8988T (cell line): ENCODE results near the gene FIS1.
"Not testable (repeated sequence)": the region's sequence is repeated elsewhere in the genome, so short reads cannot be mapped to it uniquely, and the experiment has no call there.

Experiments
- DNase-seq: peaks from one replicate; pipeline ENCODE4 v3.0.0; 2011

FIS1 gene

DNA sequence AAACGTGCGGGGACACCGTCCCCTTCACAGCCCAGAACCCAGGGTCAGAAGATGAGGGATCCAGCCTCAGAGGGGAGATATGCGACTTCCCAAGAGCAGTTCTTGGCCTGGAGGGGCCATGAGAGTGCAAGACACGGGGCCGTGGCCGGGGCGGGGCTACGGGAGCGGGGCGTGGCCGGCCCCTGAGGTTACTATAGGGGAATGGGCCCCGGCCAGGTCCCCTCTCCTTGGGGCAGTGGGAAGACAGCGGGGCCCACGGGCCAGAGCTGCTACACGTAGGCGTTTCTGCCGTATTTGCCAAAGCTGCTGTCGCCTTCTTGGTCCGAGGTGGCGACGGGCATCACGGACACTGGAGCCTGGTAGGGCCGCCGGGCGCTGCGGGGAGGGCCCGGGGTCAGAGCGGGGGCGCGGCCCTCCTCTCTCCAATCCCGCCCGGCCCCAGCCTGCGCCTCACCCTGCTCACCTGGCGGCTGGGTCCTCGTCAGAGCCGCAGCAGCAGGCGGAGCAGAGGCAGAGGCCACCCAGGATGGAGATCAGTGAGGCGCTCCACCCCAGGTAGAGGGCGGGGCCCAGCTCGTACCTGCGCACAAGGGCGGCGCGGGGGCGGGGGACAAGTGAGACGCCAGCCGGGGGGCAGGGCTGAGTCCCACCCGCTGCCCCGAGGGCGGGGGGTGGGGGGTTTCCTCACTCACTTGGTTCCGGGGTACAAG lies 12.6 kb downstream of the FIS1 start:
- no peak for DNase-seq

DNA sequence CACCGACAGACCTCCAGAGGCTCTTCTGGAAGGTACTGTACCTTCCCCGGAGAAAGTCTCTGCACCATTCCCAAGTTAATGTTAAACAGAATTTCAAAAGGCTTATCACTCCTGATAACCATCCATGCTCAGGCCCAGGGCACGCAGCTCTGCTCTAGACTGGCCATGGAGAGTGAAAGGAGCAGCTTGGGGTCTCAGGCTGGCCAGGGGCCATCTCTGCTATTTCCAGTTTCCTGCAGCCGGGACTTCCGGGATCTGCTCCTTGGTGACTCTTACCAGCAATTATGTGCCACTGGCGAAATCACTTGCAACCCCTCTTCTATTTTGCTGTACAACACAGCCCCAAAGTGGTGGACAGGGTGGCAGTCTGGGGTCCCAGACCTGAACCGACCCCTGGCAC lies 13.2 kb downstream of the FIS1 start:
- DNase-seq = no peak

DNA sequence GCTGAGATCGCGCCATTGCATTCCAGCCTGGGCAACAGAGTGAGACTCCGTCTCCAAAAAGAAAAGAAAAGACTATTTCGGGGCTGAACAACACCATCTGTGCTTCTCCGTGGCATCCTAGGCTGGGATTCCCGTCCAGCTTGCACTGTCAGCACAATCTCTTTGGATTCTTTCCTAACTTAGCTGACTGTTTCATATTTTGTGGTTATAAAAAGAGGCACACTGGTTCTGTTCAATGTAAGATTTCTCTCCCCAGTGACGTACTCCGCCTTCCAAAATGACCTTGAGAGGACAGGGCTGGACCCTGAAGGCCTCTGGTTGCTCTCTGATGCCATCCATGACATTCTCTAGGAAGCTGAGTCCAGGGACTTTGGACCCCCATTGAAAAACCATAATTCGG lies 18.2 kb downstream of the FIS1 start:
- DNase-seq = no peak

DNA sequence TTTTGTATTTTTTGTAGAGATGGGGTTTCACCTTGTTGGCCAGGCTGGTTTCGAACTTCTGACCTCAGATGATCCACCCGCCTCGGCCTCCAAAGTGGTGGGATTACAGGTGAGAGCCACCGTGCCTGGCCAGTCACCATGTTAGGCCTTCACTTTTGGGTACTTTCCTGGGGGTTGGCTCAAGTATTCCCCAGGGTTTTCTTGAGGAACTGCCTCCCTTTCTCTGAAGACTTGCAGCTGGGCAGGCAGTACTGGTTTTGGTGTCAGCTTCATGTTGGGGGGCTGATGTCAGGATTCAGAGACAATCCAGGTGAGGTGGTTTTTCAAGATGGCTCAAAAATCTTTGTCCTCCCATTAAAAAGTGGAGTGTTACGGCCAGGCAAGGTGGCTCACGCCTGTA lies 19.2 kb downstream of the FIS1 start:
- no peak for DNase-seq

DNA sequence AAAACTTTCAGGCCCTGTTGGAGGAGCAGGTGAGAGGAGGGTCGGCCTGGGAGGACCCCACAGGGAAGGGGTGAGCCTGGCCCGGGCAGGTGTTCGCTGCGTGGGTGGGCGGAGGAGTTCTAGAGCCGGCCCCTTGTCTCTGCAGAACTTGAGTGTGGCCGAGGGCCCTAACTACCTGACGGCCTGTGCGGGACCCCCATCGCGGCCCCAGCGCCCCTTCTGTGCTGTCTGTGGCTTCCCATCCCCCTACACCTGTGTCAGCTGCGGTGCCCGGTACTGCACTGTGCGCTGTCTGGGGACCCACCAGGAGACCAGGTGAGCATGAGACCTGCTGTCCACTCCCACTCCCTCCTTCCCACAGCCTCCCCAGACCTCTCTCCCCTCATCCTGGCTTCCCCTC lies 21.4 kb downstream of the FIS1 start:
- DNase-seq = no peak

DNA sequence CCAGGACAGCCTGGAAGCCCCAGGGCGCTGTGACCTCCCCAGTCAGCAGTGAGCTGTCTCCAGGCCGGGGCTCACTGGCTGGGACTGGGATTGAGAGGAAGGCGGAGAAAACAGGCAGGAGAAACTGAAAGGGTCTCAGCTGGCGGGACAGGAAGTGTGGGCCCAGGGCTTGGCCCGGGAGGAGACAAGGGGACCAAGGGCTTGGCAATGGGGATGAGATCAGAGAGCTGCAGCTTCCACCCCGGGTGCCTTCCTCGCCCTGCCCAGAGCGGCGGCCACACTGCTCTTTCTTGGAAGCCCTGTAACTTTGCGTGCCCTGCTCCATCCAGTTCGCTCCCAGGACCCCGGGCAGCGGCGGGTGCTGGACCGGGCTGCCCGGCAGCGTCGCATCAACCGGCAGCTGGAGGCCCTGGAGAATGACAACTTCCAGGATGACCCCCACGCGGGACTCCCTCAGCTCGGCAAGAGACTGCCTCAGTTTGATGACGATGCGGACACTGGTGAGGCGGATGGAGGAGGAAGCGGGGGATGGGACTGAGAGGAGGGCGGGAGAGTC lies 22.5 kb downstream of the FIS1 start:
- DNase-seq = no peak

DNA sequence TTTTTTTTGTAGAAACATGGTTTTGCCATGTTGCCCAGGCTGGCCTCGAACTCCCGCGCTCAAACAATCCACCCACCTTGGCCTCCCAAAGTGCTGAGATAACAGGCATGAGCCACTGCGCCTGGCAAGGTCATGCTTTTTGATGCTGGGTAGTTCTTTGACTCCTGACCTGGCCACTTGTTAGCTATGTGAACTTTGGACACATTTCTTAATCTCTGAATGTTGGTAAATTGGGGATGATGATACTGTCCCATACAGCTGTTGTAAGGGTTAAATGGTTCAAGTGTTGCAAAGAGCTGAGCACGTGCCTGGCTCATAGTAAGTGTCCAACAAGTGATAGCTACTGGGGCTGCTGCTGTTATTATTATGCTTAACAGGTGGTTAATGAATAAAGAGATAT lies 24.6 kb downstream of the FIS1 start:
- DNase-seq = no peak

DNA sequence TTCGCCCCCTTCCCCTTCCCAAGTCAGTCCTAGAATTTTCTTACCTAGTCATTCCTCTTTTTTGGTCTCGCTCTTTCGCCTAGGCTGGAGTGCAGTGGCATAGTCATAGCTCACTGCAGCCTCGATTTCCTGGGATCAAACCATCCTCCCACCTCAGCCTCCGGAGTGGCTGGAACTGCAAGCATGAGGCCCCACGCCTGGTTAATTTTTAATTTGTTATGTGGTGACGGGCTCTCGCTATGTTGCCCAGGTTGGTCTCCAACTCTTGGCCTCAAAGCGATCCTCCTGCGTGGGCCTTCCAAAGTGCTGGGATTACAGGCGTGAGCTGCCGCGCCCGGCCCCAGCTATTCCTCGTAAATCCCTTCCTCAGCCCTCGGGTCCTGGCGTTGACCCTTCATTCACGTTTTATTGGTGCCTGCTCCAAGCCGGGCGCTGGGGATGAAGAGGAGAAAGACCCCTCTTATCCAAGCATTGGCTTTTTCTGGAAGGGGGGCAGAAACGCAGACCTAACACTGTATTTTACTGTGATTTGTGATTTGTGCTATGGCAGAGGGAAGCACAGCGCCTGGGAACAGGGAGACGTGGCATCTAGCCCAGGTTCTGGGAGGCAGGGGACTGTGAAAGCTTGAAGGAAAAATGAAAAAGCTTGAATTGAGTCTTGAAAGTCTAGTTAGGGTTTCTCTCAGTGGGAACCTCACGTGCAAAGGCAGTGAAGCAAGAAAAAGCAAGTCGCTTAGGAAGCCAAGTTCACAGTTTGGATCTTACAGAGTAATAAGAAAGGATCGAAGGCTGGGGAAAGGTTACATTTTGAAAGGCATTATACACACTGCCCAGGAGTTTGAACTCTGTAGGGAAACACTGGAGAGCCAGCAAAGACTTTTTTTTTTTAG lies 26.4 kb downstream of the FIS1 start:
- DNase-seq = no peak

DNA sequence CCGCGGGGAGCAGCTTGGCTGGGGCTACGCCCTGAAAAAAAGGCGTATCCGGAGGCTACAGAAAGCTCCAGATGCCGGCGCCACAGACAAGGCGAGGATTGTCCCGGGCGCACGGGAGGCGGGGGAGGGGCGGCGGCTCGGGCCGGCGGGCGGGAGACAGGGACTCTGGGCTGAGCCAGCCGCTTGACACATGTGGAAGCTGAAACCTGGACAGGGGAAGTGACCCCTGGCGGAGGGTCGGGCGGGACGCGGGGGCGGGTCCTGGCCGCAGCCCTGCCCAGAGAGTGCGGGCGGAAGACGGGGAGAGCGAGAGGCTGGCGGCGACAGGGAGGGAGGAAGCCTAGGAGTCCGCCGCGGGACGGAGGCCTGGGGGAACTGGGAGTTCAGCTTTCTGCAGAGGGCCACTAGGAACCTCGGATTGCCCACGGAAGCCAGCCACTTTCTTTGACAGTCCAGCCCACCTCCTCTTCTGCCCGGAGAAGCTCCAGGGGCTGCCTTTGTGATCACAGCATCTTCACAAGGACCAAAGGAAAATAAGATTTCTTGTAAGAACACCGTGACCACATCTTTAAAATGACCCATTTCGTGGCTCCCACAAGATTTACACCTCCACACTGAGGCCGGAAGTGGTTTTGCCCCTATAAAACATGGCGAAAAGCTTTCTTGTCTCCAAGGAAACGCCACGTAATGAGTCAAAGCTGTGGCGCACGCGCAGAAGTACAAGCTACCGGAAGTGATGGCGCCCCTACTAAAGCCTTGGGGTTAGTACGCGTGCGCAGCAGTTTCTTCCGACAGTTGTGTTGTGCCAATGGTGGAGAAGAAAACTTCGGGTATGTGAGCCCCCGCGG lies 27.3 kb downstream of the FIS1 start, which contains the start of the genes PLOD3 and ZNHIT1:
Gene PLOD3 (minus strand): TSS at position 194 of the 848 bp plus-strand sequence. CDS start 307 bp downstream, outside the sequence.
Gene ZNHIT1 (plus strand): TSS at position 778 of the 848 bp plus-strand sequence. CDS start 31 bp downstream, at position 809.
- DNase-seq = peak; percentile 94

DNA sequence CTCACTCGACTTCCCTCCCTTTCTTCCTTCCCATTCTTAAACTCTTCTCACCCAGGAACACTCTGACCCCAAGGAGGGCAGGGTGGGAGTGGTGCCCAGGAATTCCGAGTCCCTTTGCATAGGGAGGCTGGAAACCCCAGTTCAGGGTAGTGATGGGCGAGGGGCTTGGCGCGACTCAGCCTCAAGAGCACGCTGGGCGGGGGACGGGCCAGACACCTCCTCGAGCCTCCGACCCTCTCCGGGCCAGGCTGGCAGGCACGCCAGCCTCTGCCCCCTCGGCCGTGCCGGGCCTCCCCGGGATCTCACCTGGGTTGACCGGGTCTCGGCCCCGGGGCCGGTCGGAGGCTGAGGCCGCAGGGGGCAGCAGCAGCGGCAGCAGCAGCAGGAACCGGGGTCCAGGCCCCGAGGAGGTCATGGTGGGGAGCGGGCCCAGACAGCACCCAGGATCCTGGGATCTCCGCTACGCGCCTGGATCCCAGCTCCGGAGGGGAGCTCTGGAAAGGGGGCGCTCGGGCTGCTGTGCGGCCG lies 28.0 kb downstream of the FIS1 start:
- no peak for DNase-seq

DNA sequence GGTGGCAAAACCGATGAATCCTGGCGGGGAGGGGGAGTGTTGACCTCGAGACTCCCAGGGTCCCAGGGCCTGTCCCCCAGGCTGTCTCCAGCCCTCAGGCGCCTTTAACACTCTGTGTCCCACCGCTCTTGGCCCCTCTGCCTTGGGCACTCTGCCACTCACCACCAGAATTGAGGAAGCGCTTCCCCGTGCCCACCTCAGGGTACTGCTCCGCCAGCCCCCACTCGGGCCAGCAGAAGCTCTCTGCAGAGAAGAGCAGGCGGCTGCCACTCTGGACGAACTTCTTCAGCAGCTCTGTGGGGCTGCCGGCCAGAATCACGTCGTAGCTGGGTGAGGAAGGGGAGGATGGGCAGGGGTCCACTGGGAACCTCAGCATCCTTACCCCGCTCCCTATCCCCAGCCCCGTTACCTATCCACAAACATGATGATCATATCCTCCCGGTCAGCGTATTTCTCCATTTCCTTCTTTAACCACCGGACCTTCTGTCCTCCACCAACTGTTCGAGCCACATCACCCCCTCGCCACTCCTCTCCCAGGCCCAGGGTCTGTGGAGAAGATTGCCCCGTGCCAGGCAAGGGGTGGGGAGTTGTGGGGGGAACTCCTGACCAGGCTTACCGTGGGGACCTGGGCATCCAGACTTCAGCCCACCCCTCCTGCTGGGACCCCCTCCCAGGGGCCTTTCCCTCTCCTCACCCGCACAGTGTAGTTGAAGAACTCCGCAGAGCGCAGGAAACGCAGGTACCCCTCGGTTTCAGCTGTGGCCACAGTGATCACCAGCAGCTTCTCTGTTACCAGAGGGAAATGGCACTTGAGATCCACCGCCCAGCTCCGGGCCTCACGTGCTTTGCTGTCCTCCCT lies 28.7 kb downstream of the FIS1 start:
- DNase-seq = no peak

DNA sequence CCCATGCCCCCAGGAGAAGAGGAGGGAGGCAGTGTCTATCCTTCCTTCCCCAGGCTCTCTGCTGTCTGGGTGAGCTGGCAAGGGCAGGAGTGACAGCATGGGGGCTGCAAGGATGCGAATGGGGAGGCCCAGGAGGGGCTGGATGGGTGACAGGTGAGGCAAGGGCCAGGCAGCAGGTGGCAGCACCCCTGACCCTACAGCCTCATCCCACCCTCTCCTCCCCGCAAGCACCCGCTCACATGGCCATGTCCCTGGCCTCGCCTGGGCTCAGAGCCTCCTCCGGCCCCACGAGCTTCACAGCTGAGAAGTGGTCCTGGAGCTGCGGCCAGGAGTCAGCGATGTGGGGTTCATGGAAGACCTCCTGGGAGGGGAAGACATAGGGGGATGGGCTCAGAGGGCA lies 32.9 kb downstream of the FIS1 start:
- no peak for DNase-seq

DNA sequence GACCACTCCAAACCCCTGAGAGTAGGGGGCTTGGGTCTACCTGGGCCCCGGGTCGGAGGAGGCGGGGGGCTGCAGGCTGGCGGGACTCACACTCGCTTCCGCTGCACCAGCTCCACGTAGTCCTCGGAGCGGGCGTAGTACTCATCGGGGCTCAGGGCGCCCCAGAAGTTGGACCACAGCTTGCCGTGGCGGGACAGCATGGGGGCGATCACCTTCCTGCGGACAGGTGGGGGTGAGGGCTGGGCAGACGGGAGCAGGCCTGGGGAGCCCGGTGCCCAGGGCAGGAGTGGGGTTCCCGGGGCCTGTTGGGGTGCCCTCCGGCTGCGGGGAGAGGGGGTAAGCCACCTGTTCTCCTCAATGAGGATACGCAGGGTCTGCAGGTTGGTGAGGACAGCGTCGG lies 33.4 kb downstream of the FIS1 start:
- no peak for DNase-seq

DNA sequence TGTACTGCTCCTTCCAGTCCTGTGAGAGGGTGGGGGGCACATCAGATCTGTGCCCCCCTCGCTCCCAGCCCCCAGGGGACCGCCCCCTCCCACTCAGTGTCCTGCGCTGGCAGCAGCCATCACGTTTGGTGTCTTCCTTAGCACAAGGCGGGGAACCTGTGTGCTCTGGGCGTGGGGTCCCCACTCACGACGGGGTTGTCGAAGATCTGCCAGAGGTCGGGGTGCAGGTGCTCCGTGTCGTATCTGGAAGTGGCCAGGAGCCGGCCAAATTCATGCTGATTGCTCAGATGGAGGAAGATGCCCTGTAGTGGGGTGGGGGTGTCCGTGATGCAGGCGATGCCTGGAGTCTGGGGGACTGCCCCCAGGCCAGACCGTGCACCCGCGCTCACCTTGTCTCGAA lies 34.7 kb downstream of the FIS1 start:
- no peak for DNase-seq

DNA sequence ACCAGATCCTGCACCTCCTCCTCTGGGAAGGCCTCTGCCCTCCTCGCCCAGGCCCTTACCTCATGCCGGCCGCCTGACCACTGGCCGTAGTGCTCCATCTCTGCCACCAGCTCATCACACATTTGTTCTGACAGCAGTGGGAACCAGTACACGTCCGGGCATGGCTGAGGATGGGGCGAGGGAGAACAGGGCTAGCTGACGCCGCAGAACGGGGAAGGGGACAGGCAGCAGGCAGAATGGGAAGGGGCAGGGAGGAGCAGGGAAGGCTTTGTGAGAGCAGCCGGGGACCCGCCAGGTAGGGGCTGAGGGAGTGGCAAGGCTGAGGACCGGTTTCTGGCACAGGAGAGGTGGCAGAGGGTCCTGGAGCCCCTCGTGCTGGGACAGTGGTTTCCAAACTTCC lies 36.1 kb downstream of the FIS1 start:
- no peak for DNase-seq

DNA sequence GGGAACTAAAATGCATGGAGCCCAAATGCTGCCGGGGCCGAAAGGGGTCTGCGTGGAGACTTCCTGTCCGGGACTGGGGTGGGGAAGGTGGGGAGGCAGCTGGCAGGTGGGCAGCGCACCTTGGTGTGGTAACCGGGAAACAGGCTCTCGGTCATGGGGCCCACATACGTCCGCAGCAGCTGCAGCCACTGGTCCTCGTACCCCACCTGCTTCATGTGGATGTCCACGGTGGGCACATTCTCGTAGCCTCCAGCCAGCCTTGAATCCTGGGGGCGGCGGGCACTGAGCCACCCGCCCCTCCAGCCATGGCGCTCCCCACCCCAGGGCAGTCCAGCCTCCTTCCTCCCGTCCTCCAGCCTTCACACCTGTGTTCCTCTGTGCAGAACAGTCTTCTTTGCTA lies 37.4 kb downstream of the FIS1 start:
- no peak for DNase-seq

DNA sequence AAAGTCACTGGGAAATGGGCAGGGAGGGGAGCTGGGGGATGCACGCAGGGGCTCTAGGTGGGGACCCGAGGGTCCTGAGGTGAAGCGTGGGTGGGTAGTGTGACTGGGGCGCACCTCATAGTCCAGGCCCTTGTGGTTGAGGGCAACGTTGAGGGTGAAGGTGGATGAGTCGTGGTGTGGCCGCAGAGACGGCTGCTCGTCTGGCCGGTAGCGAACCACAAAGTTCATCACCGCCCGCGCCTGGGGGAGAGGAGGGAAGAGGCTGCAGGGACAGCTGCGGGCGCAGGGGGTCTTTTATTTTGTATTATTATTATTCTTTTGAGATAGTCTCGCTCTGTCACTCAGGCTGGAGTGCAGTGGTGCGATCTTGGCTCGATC lies 38.2 kb downstream of the FIS1 start:
- DNase-seq = no peak

DNA sequence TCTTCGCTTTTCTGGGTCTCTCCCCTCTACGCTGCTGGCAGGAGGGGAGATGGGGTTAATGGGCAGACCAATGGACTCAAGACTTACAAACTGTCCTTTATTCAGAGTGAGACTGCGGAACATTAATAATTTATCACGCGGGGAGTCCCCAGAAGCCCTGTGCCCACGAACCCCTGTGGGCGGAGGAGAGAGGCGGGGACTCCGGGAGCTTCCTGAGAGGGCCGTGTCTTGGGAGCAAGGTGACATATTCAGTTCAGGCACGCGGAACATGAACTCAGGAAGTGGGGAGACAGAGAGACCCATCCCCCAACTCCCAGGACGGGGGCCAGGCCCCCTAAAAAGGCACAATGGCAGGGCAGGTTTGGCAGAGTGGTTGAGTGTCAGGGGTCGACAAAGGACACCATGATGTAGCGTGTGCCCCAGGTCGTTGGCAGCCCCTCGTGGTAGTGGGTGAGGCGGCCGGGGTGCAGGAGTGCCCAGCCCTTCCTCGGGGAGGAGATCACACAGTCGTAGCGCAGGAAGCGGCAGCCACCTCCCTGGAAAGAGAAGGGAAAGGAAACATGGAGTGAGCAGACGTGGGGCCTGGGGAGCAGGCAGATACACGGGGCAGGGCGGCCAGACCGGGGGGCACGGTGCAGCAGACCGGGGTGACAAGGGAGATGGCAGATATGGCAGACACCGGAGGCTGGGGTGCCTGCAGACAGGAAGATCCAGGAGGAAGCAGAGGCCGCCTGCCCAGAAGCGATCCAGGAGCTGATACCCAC lies 38.8 kb downstream of the FIS1 start:
- DNase-seq = no peak

DNA sequence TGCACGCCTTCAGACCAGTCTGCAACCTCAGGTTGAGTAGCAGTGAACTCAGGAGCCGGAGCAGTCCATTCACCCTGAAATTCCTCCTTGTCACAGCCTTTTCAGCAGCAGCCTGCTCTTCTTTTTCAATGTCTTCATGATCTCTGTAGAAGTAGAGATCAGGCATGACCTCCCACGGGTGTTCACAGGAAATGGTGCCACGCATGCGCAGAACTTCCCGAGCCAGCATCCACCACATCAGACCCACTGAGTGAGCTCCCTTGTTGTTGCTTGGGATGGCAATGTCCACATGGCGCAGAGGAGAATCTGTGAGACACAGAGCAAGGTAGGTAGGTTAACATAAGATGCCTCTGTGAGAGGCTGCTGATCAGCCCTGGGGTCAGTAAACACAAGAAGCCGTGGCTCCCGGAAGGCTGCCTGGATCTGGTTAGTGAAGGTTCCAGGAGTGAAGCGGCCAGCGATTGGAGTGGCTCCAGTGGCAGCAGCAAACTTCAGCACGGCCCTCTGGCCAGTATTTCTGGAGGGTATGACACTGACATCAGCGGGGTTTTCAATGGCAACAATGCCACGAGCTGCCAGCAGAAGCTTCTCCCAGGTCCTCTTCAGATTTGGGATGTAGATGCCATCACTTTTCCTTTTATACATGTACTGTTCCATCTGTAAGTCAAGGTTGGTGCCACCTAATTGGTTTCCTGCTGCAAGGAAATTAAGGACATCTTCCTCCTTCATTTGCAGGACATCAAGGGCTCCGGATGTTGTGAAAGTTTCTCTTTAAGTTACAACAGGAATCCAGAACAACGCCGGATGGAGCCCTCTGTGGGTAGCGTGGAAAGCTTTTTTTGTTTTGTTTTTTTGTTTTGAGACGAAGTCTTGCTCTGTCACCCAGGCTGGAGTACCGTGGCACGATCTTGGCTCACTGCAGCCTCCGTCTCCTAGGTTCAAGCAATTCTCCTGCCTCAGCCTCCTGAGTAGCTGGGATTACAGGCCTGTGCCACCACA lies 40.8 kb downstream of the FIS1 start:
- not testable (repeated sequence) for DNase-seq

DNA sequence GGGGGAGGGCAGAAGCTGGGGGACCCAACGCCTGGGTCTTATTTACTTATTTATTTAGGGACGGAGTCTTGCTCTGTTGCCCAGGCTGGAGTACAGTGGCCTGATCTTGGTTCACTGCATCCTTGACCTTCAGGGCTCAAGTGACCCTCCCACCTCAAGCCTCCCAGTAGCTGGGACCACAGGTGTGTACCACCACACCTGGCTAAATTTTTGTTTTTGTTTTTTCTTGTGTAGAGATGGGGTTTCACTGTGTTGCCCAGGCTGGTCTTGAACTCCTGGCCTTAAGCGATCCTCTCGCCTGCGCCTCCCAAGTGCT lies 42.3 kb downstream of the FIS1 start:
- no peak for DNase-seq
